ENCODE measurements around the gene KDSR.
A peak's percentile ranks its signal among the peaks of the same experiment; 100 is the strongest.

Gene KDSR

DNA sequence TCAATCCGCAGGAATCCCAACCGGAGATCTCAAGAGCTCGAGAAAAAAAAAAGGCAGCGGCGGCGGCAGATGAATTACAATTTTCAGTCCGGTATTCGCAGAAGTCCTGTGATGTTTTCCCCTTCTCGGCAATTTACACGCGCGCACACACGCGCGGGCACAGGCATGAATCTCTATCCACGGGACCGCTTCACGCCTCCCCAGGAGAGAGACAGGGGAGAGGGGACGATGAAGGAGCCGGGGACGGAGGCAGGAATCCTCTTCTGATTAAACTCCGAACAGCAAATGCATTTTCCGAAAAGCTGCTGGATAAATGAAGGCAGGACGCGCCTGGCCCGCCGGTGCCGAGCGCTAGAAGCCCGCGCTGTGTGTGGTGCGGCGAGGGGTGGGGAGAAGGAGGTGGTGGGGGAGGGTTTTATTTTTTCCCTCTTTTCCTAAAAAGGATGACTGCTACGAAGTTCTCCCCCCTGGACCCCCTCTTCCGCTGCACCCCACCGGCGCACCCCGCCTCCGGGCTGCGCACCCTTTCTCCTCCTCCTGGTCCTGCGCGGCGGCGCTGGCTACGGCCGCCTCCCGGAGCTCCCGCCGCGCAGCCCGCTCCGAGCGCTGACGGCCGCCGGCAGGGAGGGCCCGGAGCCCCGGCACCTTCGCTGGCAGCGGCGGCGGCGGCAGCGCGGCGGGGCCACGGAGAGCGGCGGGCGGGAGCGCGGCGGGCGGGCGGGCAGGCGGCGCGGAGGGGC is 47.5 kb downstream of the KDSR start, which contains the start of gene BCL2:
Gene BCL2 (minus strand): TSS at position 387 of the 740 bp plus-strand sequence.
- peak; percentile 61 for DNase-seq

DNA sequence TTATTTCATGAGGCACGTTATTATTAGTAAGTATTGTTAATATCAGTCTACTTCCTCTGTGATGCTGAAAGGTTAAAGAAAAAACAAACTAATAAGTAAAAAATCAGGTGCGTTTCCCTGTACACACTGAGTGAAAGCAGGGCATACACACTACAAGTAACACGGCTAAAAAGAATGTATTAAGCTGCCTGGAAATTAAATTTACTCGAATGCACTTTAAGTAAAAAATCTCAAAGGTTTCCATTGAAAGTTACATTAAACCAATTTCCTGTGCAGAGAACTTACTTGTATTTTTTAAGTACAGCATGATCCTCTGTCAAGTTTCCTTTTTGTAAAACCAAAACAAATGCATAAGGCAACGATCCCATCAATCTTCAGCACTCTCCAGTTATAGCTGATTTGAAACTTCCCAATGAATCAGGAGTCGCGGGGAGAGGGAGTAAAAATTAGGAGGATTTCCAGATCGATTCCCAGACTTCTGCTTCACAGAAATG is 48.1 kb downstream of the KDSR start:
- DNase-seq, result no peak

GRCh38 chr18:63317982-63318888 is 48.8 kb downstream of the KDSR start:
- DNase-seq, result peak; percentile 89

DNA sequence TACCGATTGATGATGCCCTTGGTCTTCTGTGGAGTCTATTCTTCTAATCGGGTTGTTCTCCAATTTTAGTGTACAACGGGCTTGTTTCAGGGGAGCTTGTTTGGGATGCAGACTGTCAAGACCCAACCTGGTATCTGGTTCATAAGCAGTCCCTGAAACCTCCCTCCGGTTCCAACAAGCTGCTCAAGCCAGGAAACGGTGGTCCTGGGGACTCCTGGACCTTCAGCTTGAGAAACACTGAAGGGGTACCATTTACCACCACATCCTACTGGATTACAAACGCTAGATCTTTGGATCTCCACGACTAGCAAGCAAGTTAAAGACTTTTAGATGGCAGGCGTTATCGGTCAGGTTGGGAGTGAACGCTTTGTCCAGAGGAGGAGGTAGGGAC is 49.5 kb downstream of the KDSR start:
- DNase-seq, result no peak

DNA sequence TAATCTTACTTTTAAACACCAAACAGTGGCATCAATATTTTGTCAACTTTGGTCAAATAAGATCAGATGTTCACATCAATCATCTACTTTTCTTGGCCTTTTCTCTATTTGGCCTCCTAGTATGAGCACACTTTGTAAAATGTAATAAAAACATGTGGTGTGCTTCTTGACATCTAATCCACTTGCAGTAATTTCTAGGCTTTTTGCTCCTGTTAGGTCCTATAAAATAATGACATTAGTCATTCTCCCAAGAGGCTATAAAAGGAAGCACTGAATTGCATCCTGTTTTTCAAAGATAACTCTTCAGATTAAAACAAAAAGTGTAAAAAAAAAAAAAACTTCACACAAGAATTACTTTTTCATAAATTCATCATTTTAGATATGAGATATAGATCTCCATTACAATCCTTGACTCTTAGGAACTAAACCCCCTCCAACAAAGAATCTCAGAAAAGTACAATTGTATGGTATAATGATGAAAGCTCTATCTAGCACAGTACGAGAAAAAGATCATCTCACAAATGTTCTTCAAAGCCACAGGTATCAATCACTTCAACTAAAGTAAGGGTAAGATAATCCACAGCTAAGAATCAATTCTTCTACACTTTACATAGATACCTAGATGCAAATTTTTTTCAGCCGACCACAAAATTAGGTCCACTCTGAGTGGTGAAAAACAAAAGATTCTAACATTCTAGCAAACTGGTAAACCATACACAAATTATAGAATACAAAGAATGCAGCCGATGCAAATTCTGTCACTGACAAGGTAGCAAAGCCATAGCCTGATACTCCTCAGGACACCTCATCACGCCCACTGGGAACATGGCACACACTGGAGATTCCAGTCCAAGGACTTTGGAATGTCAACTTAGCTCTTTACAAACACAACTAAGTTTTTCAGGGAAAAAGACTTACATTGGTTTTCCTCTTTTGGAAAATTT is 50.1 kb downstream of the KDSR start:
- DNase-seq, result no peak

DNA sequence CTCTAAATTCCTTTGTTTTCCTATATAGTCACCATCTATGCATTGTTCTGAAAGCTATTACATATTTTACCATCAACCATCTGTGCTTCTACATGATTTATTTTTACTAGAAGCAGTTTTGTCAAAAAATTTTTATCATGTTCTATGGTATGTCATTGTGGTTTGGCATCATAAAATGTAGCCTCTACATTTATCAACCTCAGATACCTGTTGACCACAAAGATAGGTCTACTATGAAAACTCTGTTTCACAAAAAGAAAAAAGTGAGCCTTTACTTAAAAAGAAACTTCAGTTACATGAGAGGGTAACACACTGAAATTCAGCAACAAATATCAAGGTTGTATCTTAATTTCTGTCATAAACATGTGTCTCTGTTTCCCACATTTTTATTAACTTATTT is 51.1 kb downstream of the KDSR start:
- no peak for DNase-seq

DNA sequence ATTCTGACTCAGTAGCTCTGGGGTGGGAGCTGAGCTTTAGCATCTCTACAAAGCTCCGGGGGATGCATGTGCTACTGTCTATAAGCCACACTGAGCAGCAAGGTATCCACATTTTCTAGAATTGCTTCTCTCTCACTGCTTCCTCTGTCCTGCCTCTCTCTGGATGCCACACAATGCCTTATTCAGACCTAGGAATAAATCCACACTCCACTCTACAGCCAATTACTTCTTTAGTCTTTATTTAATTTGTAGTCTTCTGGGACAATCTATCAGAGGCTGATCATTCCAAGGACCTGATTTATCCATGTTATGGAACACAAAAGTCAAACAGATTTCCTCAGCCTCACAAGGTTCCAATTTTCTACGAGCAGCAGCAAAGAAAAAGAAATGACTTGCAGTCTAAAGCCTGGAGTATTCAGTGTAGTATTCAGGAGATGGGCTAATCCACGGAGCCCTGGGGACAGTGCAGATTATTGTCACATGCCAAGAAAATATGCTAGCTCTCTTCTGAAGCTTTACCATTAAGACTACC is 51.8 kb downstream of the KDSR start:
- DNase-seq, result no peak

DNA sequence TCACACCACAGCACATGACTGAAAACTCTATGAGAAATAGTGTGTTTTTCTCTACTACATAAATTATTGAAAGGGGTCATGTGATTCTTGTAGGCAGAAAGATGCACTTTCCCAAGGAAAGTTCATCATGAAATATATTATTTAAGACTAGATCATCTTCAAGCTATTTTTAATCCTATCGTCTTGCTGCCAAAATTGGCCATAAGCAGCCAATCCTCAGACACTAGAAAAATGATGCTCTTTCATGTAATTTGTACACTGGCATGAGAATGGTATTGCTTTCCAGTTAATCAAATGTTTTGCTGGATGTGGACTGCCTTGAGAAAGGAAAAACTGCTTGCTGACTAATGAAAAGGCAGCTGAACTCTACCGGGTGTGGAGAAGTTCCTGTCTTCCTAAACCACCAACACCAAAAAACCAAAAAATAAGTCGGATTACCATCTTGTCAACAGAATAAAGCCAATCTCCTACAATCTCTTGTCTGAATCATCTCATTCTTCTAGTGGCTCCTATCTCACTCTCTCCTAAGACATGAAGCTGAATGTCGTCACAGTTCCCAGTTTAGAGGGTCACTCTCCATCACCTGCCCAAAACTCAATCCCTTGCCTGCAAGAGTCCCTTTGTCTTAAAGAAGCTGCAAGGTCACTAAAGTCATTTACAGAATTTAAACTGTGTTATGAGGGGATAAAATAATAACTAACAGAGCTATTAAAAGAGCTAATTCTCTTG is 52.8 kb downstream of the KDSR start:
- no peak for DNase-seq

- DNase-seq, result no peak
These were observed 53.5 kb downstream of the KDSR start for GRCh38 chr18:63313396-63313917.

GRCh38 chr18:63312737-63313395 is 54.1 kb downstream of the KDSR start:
- no peak for DNase-seq

- DNase-seq, result no peak
These were observed 55.0 kb downstream of the KDSR start for GRCh38 chr18:63312019-63312409.

DNA sequence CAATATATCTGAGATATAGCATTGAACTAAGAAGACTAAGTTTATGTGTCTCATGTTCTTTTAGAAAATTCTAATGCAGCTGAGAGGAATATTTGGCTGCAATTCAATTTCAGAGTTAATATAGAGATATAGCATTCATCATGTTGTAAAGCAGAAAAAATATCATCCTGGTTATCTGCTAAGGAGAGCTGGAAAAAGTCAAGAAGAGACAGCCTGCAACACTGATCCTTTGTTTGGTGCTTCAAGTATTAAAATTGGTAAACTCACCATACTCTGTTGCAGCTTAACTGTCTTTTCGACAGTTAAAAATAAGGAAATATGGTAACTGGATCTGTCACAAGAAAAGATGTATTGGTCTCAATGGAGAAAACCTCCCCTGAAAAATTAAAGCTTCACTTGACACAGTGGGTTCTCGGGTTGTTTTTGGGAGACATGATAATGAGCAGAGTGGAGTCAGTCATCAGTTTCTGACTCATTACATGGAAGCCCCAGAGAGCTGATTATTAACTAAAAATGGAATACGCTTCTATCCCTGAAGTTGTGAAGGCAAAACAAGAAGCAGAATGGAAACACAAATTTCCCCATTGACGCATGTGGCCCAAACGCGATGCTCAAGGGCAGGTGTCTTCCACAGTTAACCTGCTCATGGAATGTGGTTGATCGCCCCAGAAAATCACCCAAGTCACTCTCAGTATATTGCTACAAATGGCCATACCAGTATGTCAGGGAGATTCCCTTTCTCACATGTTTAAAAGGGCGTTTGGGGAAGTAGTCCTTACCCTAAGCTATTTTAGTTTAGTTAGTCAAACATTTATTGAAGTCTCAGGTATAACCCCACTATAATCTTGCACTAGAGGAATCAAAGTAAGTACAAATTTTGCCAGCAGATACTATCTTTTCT is 55.6 kb downstream of the KDSR start:
- DNase-seq, result no peak

DNA sequence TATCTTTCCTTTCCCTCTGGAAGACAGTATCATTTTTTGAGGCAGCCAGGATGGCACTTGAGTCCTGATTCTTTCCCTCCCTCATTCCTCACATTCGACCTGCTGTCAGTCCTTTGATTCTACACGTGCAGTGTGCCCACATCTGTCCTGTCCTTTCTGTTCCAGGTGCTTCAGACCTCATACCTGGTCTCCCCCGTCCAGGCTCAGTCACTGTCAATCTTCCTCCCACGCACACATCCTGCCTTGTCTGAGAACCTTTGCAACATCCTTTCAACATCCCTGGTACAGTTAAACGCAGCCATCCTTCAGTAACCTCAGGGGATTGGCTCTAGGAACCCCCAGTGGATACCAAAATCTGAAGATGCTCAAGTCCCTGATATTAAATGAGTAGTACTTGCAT is 57.6 kb downstream of the KDSR start:
- DNase-seq, result peak; percentile 45

DNA sequence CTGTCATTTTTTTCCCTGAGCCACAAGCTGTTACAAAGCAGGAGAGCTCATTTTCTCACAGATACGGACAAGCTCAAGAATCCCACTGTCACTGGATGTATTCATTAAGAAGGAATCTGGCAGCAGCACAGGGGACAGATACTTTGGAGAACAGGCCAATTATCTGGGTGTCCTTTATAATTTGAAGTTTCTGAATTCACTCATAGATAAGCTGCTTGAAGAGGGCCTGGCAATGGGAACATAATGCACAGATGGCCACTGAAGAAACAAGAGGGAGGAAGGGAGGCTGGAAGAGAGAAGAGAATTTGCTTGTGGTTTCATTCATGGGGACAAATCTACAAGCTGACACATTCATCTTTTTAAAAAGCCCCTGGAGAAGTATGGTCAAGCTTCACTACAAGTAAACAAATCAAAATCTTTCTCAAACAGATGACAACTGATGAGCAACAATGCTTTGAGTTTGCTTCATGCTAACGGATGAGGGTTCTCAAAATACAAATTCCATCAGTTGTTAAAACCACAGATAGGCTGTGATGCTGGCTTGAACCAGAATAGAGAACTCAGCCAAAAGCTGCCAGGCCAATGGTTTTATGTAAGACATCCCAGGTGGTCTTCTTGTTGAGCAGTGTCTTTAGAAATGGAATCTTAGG is 59.3 kb downstream of the KDSR start:
- DNase-seq, result no peak

DNA sequence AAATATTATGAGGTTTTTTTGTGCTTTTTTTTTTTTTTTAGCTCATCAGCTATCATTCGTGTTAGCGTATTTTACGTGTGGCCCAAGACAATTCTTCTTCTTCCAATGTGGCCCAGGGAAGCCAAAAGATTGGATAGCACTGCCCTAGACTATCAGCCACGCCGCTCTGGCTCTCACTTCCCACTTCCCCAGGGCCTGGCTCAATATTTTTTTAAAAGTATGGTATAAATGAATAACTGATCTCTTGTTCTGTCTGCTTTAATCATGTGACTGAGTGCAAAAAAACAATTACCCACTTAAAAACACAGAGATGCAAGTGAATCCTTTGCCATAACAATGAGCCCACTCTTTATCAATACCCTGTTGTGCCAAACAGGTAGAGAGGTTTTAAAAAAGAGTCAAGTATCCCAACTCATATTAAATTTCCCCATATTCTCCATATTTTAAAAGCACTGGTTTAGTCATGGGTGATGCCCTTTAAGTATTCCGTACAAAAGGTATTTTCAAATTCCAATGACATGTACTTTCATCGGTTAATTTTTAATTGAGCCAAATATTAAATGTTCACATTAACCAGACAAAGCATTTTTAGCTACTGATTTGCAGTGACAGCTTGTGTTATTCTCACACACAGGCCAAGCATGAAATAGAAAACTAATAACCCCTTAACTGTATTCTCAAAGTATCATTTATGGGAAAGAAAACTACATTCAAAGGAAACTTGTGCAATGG is 60.0 kb downstream of the KDSR start:
- DNase-seq, result no peak

GRCh38 chr18:63306249-63306648 is 60.8 kb downstream of the KDSR start:
- no peak for DNase-seq

- DNase-seq, result no peak
These were observed 63.5 kb downstream of the KDSR start for GRCh38 chr18:63303547-63303946.

DNA sequence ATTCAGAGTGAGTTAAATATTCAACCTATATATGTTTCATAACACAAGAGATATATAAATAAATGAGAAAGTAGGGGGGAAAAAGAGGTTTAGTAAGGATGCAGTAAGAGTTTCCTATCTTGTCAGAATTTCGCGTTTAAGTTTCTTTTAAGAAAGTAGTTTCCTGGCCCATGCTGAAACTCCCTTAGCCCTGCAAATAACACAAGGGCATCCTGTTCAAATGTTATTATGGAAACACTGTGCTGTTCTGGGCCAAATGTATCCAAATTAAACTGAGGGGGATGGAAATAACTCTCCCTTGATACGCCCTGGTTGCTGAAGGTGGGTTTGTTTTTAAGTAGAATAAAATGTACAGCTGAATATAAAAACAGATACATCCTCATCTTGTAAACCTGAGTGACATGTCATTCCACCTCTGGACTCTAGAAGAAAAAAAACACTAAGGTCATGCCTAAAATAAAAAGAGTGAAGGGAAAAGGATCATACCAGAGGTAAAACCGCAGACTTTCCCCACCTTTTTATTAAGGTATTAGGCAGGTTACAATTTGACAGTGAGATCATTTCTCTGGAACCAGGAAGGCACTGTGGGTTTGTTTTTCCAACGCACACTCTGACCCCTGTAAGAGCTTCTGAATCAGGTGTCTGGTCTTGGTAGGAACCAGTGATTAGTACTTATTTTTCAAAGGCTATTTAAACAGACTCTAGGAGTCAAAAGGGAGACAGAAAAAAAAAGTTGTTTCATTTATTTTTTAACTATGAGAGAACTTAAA is 64.2 kb downstream of the KDSR start:
- no peak for DNase-seq

Measured in stimulated activated CD8-positive, alpha-beta memory T cell treated with anti-CD3 and anti-CD28 coated beads, Interleukin-4, amount 100 ng/mL, for 48 hours (primary cell).